BE2C (cell line): ENCODE results near the gene ZNF512B.

Experiments used
- DNase-seq: peaks from one replicate; pipeline ENCODE4 v3.0.0-alpha.2; 2020
- H3K27me3 ChIP-seq: fragments of 250-450 bp; sonication (Bioruptor Pico); 2 replicates; pipeline ENCODE4 v1.5.1; 2020; ENCODE audit warnings: mild to moderate bottlenecking
- H3K36me3 ChIP-seq: fragments of 250-450 bp; sonication (Bioruptor Pico); 2 replicates; pipeline ENCODE4 v1.5.1; 2020; ENCODE audit warnings: mild to moderate bottlenecking
- H3K4me1 ChIP-seq: fragments of 250-450 bp; sonication (Bioruptor Pico); 2 replicates; pipeline ENCODE4 v1.5.1; 2020
- H3K4me3 ChIP-seq: 2 replicates; pipeline ENCODE4 v1.5.1; 2011; ENCODE audit warnings: low read depth, low read length
- H3K9me3 ChIP-seq: fragments of 250-450 bp; sonication (Bioruptor Pico); 2 replicates; pipeline ENCODE4 v1.5.1; 2020
- TF ChIP-seq, protein P1 (sequence below): IDR thresholded peaks from 2 replicates; pipeline ENCODE4 v1.5.1; 2012; ENCODE audit warnings: mild to moderate bottlenecking, low read depth, low read length

Gene ZNF512B

GRCh38 chr20:63945031-63945658 lies 24.6 kb downstream of the ZNF512B start:
- no peak overlapping the region for H3K4me3 ChIP-seq
- H3K9me3 ChIP-seq, result no peaks in the 10 kb centered on the region
- TF ChIP-seq, protein P1, sequence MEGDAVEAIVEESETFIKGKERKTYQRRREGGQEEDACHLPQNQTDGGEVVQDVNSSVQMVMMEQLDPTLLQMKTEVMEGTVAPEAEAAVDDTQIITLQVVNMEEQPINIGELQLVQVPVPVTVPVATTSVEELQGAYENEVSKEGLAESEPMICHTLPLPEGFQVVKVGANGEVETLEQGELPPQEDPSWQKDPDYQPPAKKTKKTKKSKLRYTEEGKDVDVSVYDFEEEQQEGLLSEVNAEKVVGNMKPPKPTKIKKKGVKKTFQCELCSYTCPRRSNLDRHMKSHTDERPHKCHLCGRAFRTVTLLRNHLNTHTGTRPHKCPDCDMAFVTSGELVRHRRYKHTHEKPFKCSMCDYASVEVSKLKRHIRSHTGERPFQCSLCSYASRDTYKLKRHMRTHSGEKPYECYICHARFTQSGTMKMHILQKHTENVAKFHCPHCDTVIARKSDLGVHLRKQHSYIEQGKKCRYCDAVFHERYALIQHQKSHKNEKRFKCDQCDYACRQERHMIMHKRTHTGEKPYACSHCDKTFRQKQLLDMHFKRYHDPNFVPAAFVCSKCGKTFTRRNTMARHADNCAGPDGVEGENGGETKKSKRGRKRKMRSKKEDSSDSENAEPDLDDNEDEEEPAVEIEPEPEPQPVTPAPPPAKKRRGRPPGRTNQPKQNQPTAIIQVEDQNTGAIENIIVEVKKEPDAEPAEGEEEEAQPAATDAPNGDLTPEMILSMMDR, result no peak
- H3K27me3 ChIP-seq, result no peaks in the 10 kb centered on the region
- peaks cover 14% of the 10 kb centered on the region for H3K4me1 ChIP-seq
- DNase-seq, result no peak
- peaks cover 50% of the 10 kb centered on the region for H3K36me3 ChIP-seq

GRCh38 chr20:63944078-63944941 lies 25.4 kb downstream of the ZNF512B start:
- Histone ChIP-seq H3K27me3 (no peaks in the 10 kb centered on the region), H3K36me3 (peaks cover 55% of the 10 kb centered on the region), H3K4me1 (peaks cover 5% of the 10 kb centered on the region)

GRCh38 chr20:63943808-63944077 lies 26.0 kb downstream of the ZNF512B start:
- H3K9me3 ChIP-seq, result no peaks in the 10 kb centered on the region
- no peak overlapping the region for H3K4me3 ChIP-seq
- H3K4me1 ChIP-seq, result peaks cover 1% of the 10 kb centered on the region
- DNase-seq, result no peak
- TF ChIP-seq, protein P1, result no peak
- no peaks in the 10 kb centered on the region for H3K27me3 ChIP-seq
- peaks cover 61% of the 10 kb centered on the region for H3K36me3 ChIP-seq

More at GRCh38 chr20:63944078-63944941, 25.4 kb downstream of the ZNF512B start:
- H3K4me3 ChIP-seq, result no peak overlapping the region
- TF ChIP-seq, protein P1, result no peak
- no peak for DNase-seq
- no peaks in the 10 kb centered on the region for H3K9me3 ChIP-seq

DNA sequence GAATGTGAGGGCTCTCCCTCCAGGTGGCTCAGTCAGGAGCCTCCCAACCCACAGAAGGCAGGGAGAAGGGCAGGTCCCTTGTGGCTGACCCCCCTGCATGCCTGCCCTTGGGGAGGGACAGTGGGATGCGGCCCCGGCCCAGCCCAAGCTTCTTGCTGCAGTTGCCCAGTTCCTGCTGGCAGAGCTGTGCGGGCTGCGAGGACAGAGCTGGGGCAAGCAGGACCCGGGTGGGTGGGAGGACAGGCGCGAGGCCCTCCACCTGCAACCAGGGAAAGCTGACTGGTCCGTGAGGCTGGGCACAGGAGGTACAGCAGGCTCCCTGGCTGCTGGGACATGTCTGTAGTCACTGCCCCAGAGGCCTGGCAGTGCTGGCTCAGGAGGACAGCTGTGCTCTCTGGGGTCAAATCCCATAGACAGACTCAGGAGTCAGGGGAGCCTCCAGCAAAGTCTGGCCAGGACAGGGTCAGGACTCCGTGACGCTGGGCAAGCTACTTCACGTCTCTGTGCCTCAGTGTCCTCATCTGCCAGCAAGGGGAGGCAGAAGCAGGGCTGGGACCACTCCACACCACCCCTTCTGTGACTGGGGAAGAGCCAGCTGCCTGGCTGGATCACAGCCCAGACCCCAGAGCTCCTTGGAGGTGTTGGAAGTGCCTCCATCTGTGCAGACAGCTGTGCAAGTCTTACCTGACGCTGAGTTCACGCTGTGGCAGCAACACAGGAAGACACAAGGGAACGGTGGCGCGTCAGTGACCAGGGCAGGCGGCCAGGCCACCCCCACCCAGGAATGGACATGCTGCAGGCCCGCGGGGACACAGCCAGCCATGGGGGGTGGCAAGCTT lies 26.5 kb downstream of the ZNF512B start:
- H3K36me3 ChIP-seq, result peaks cover 63% of the 10 kb centered on the region

DNA sequence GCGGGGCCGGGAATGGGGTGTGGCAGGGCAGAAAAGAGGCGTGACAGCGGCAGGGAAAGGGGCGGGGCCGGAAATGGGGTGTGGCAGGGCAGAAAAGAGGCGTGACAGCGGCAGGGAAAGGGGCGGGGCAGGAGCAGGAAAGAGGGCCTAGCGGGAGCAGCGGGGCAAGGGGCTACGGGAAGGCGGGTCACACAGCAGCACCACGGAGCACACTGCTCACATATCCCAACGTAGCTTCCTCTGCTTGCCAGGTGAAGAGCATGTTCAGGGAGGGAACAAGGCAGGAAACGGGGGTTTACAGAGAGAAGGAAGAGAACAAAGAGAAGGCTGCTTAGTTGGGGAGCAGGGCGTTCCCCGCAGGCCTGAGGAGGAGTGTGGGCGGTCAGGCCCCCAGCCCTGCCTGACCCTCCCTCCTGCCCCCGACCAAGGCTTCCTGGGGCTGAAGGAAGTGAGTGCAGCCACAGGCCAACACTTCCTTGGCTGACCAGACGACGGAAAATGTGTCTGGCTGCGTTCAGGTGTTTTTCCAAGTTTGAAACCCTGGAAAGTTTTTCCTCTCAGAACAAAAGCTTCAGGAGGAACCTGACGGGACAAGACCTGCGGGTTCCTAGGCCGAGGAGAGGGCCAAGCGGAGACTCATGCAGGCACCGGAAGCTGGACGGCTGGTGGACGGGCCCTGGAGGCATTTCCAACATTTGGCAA lies 27.3 kb downstream of the ZNF512B start:
- H3K27me3 ChIP-seq, result no peaks in the 10 kb centered on the region
- H3K4me1 ChIP-seq, result no peaks in the 10 kb centered on the region
- peaks cover 63% of the 10 kb centered on the region for H3K36me3 ChIP-seq
- DNase-seq, result peak; percentile 66
- TF ChIP-seq, protein P1, result no peak
- H3K9me3 ChIP-seq, result no peaks in the 10 kb centered on the region
- no peak overlapping the region for H3K4me3 ChIP-seq

More for the DNA sequence above, 26.5 kb downstream of the ZNF512B start:
- TF ChIP-seq, protein P1, result no peak
- DNase-seq, result no peak
- H3K27me3 ChIP-seq, result no peaks in the 10 kb centered on the region
- H3K9me3 ChIP-seq, result no peaks in the 10 kb centered on the region
- H3K4me1 ChIP-seq, result no peaks in the 10 kb centered on the region; the same call in 1 of the 2 replicates
- no peak overlapping the region for H3K4me3 ChIP-seq
